Activated CD4-positive, alpha-beta T cell treated with anti-CD3 and anti-CD28 coated beads, Interleukin-10, Interleukin-2, amounts not matched to agents 100 ng/mL and 50 ng/mL, durations not matched to agents 16 hours and 8 hours (primary cell): ENCODE results near the gene SLC25A23.

Experiments used
- DNase-seq: peaks from one replicate; pipeline ENCODE4 v3.0.0-alpha.2; 2020

Gene SLC25A23

GRCh38 chr19:6480848-6481415 lies 21.3 kb upstream of the SLC25A23 start:
- DNase-seq, result peak; percentile 30

DNA sequence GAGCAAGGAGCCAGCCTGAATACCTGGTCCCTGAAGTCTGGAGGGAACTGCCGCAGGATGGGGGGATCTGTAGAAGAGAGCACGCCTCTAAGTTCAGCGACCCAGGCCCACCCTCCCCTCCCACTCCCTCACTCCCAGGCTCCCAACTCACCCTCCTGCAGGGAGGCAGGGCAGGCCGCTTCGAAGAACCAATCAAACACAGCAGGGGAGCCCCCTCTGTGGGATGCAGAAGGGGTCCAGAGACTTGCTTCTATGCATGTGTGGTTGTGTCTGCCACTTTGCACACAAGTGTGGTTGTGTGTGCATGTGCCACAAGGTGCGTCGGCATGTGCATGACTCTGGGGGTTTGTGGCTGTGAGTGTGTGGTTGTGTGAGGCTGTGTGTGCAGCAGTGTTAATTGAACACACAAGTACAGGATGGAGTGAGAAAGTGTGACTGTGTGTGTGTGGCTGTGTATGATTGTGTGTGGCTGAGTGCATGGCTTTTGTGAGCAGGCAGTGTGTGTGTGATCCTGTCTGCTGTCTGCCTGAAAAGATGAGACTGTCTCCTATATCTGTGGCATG lies 20.3 kb upstream of the SLC25A23 start:
- no peak for DNase-seq

DNA sequence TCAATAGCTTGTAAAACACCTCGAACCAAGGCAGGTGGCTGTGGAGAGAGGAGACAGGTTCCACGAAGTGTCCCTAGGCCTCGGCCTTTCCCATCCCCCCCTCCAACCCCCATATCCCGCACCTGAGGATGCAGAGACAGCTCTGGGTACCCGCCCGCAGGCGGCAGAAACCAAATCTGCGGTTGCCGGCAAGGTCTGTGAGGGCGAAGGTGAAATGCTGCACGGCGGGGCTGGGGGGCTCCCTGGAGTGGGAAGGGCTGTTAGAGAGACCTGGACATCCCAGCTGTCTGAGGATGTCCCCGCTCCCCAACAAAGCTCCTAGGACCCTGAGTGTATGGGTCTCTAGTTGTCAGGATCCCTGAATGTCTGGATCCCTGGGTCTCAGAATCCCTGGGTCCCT lies 19.2 kb upstream of the SLC25A23 start:
- DNase-seq, result no peak

DNA sequence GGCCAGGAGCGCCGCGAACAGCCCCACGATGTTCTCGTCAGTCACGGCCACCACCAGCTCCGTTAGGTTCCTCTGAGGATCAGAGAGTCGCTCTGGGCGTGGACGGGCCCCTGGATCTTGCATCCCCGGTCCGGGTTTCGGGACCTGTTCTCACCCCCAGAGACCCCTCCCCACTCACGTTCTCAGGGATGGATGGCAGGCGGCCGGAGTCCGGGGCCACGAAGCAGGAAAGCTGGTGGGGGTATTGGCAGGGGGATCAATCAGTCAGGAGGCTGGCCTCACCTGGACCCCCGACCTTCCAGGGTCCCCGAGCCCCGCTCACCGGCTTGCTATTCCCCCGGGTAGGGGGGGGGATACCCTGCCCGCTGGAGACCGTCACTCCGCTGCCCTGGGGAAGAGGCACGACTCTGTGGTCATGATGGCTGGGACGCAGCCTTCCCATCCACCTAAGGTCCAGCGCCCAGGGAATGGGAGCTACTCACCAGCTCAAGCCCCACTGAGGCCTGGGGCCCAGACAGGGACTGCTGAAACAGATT lies 17.4 kb upstream of the SLC25A23 start:
- DNase-seq, result no peak

DNA sequence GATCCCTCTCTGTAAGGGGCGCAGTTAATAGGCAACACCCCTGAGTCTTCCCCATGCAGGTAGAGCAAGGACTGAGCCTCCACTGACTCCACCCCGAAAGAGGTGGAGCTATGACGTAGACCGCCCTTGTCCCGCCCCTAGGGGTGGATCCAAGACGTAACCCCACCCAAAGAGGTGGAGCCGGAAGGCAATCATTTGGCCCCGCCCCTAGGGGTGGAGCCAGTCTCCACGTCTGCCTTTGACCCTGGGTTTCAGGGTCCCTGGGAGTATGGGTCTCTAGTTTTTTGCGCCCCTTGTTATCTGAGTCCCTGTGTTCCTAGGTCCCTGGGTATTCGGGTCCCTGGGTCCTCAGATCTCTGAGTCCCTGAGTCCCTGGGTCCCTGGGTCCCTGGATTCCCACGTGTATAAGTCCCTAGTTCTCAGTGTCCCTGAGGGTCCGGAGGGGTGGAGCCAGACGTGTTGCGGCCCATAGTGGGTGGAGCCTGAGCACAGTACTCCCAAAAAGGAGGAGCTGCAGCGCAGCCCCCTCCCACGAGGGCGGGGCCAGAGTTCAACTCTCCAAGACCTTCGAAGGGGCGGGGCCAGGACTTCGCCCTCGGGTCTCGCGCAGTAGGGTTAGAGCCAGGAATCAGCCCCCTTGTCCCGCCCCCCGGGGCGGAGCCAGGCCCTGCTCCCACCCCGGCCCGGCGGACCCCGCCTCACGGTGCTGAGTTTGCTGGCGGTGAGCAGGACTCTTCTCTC lies 16.7 kb upstream of the SLC25A23 start:
- DNase-seq, result peak; percentile 74

DNA sequence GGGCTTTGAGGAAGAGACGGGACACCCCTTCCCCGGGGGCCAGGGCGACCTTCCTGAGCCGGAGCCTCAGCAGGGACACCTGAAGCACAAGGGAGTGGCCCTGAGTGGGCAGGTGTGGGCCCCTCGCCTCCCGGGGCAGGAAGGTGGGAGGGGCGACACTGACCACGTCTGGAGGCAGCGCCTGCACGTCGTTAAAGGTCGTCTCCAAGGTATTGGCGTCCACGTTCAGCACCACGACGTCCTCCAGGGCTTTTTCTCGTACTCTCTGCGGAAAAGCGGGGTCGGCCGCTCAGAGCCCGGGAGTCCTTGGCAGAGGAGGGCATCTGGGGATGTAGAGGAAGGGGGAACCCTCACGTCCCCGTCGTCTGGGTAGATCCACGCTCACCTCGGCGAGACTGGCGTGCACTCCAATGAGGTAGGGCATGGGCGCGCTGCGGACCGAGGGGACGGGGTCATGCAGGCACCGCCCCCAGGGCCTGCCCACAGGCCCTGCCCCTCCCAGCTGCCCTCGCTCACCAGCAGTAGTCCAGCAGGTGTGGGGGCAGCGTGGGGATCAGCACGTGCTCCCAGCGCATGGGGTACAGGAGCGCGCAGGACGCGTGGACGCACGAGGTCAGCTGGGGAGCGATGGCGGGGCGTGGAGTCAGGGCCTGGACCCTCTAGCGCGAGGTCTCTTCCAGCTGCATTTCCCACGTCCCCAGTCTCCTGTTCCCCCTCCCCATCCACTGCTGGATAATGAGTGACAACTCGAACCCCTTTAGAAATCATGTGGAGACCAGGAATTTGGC lies 15.9 kb upstream of the SLC25A23 start:
- DNase-seq, result no peak

DNA sequence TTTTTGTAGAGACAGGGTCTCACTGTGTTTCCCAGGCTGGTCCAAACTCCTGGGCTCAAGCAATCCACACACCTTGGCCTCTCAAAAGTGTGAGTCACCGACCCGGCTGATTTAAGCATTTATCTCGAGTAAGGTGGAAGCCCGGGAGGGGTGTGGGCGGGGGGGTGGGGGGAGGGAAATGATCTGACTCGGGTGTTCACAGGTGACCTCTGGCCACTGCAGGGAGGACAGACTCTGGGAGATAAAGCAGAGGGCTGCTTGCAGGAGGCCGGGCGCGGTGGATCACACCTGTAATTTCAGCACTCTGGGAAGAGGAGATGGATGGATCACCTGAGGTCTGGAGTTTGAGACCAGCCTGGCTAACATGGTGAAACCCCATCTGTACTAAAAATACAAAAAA lies 14.1 kb upstream of the SLC25A23 start:
- no peak for DNase-seq

GRCh38 chr19:6472713-6473112 lies 13.1 kb upstream of the SLC25A23 start:
- DNase-seq, result no peak

DNA sequence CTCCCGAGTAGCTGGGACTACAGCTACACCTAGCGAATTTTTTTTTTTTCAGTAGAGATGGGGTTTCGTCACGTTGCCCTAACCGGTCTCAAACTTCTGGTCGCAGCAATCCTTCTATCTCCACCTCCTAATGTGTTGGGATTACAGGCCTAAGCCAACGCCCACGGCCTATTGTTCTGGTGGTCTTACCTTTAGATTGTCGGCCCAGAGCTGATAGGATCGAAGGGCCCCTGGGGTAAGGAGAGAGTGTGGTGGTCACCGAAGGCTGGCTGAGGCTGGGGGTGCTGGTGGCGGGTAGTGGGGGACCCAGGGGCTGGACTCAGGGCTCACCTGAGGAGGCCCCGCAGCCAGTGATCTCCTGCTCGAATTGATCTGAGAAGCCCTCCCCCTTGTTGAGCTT lies 11.5 kb upstream of the SLC25A23 start:
- no peak for DNase-seq

DNA sequence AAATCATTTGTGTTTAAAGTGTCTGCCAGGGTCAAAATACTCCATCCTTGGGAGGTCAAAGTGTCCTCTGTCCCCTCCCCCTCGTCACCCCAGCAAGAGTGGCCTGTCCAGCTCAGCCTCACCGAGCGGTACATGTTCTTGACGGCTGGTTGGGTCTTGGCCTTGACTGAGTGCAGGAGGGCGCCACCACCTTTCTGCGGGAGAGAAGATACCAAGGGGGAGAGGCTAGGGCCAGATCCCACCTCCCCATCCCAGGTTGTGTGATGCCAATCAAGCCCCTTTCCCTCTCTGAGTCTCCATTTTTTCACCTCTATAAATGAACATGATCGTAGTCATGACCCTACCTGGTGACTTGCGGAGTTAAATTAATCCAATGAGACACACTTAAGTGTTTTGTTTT lies 10.6 kb upstream of the SLC25A23 start:
- DNase-seq, result no peak

- no peak for DNase-seq
Measured at GRCh38 chr19:6467384-6467783, 7.8 kb upstream of the SLC25A23 start.

DNA sequence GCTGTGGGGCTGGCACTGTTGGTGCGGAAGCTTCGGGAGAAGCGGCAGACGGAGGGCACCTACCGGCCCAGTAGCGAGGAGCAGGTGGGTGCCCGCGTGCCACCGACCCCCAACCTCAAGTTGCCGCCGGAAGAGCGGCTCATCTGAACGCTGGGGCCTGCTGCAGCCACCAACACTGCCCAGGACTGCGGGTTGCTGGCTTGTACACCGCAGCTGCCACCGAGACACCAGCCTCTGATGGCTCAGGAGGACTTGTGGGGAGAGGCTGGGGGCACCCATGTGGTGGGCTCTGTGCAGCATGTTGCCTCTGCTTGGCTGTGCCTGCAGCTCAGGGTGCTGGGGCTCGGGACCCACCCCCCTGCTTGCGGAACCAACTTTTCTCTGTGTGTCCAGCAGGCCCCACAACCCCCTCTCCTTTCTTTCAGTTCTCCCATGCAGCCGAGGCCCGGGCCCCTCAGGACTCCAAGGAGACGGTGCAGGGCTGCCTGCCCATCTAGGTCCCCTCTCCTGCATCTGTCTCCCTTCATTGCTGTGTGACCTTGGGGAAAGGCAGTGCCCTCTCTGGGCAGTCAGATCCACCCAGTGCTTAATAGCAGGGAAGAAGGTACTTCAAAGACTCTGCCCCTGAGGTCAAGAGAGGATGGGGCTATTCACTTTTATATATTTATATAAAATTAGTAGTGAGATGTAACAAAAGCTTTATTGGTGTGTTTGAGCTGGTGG lies 7.1 kb upstream of the SLC25A23 start:
- DNase-seq, result no peak

DNA sequence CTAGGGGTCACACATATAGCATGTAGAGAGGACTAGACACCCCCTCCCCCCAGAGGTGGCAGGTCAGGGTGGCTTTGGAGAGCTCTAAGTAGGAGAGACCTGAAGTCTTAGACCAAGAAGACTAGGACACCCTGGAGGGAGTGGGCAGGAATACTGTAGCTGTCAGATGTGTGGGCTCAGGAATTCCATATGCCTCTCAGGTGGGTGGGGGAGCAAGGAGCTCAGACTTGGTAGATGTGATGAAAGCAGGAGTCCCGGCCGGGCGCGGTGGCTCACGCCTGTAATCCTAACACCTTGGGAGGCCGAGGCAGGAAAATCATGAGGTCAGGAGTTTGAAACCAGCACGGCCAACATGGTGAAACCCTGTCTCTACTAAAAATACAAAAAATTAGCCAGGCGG lies 6.1 kb upstream of the SLC25A23 start:
- DNase-seq, result no peak

GRCh38 chr19:6465006-6465405 lies 5.4 kb upstream of the SLC25A23 start:
- DNase-seq, result no peak

DNA sequence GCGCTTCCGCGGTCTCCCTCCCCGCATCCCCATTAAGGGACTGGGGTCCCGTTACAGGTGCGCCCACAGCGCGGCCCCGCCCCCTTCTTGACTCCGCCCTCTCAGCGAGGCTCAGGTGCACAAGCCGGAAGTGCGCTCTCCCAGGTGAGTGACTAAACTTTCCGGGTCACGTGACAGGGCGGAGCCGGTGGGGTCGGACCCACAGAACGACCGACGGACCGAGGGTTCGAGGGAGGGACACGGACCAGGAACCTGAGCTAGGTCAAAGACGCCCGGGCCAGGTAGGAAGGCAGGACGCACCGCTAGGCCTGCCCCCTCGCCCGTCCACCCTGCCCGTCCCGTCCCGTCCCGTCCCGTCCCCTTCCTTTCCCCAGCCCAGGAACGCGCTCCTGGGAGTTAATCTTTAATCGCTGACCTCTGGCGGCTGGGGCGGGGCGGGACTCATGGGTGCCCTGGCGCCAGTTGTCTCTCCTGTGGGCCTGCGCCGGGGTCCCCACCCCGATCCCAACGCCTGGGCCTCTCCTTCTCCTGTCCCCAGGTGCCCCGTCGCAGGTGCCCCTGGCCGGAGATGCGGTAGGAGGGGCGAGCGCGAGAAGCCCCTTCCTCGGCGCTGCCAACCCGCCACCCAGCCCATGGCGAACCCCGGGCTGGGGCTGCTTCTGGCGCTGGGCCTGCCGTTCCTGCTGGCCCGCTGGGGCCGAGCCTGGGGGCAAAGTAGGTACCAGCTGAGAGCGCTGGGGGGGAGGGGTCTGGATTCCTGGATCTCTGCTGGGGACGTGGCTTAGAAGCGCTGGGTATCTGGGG lies 4.7 kb upstream of the SLC25A23 start, which contains the start of gene CRB3:
CRB3 (plus strand) TSS at position 202 of the 804 bp plus-strand sequence; CDS start at position 633, 431 bp downstream.
- peak; percentile 28 for DNase-seq

GRCh38 chr19:6460099-6460884 lies 700 bp upstream of the SLC25A23 start:
- peak; percentile 97 for DNase-seq

DNA sequence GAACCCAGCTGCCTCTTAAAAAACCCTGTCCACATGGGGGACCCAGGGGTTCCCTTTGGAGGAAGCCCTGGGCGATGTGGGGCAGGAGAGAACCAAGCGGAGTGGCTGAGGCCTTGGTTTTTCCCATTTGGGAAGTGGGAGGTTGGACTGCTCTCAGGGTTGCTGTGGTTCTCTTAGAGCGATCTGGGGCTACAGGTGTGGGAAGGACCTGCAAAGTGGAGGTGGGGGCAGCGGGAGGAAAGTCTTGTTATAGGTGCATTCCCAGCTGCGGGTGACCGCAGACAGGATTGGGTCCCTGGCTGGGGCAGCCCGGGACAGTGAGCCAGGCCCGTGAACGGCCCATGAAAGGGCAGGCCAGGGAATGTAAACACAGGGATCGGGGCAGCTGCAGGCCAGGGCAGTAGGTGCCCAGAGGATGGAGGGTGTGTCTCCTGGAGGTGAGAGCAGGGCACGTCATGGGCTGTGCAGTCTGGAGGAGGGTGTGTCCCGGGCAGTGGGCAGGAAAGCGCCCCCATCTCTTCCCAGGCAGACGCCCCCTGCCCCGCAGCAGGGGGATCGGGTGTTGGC lies 814 bp downstream of the SLC25A23 start:
- no peak for DNase-seq

- no peak for DNase-seq
Measured at GRCh38 chr19:6457958-6458694, 1.5 kb downstream of the SLC25A23 start.

DNA sequence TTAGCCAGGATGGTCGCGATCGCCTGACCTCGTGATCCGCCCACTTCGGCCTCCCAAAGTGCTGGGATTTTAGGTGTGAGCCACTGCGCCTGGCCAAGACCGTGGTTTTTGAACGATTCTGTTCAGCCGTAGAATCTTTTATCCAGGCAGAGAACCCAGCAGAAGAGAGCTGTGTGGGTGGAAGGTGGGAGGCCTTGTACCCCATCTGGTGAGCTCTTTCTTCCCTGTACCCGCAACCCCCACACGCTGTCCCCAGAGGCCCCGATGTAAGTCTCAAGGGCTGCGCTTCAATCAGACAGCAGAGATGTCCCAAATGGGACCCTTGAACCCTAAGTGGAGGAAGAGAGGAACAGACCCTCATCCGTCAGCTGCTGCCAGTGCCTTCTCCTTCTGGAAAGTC lies 3.7 kb downstream of the SLC25A23 start:
- no peak for DNase-seq
